Hepatocyte (in vitro differentiated cells): Measurements from ENCODE around the gene KDM6A.

Experiments used
- EZH2 ChIP-seq: fragments of 200-600 bp; sonication (generic); IDR thresholded peaks from 2 replicates; pipeline ENCODE4 v1.6.1; 2016; ENCODE audit warnings: antibody characterized with exemption, mild to moderate bottlenecking, borderline replicate concordance
- EZH2phosphoT487 ChIP-seq: fragments of 200-600 bp; sonication (generic); IDR thresholded peaks from one replicate; pipeline ENCODE4 v1.6.1; 2018; ENCODE audit warnings: antibody characterized with exemption, mild to moderate bottlenecking, low read depth, moderate library complexity; ENCODE audit not compliant: unreplicated experiment, severe bottlenecking
- TF ChIP-seq, protein P1 (sequence below): fragments of 200-600 bp; sonication (generic); IDR thresholded peaks from 2 replicates; pipeline ENCODE4 v1.5.1; 2016; ENCODE audit warnings: antibody characterized with exemption, mild to moderate bottlenecking; ENCODE audit not compliant: poor library complexity

DNA sequence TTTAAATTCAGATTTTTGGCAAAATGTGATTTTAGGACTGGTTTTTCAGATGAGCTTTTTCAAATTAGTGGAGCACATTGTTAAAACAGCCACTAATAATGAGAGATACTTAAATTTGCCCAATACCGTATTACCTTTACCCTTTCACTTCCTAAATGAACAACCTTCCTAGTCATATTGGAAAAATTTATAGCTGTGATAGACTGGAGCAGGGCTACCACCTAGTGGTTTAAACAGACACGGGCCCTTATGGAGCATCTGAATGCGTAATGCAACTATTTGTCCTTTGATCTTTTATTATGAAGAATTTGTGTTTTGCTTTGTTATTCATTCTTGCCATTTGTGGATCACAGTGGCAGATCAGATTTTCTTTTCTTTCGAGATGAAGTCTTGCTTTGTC lies 72.7 kb downstream of the KDM6A start:
- TF ChIP-seq, protein P1, sequence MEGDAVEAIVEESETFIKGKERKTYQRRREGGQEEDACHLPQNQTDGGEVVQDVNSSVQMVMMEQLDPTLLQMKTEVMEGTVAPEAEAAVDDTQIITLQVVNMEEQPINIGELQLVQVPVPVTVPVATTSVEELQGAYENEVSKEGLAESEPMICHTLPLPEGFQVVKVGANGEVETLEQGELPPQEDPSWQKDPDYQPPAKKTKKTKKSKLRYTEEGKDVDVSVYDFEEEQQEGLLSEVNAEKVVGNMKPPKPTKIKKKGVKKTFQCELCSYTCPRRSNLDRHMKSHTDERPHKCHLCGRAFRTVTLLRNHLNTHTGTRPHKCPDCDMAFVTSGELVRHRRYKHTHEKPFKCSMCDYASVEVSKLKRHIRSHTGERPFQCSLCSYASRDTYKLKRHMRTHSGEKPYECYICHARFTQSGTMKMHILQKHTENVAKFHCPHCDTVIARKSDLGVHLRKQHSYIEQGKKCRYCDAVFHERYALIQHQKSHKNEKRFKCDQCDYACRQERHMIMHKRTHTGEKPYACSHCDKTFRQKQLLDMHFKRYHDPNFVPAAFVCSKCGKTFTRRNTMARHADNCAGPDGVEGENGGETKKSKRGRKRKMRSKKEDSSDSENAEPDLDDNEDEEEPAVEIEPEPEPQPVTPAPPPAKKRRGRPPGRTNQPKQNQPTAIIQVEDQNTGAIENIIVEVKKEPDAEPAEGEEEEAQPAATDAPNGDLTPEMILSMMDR: no peak
- no peak for TF ChIP-seq EZH2phosphoT487
- TF ChIP-seq EZH2: no peak
